Thyroid gland (tissue), 4 donors: ENCODE results near the gene CCNT2. TPM values are rescaled to one million over a fixed set of nuclear protein-coding genes. Genes with fewer than 3 reads are reported as not detected.
A peak's percentile ranks its signal among the peaks of the same experiment; 100 is the strongest.

ENCODE experiments used
- DNase-seq, 2 donors: peaks; one replicate each; pipeline ENCODE4 v3.0.0-alpha.2; 2019
- H3K27ac ChIP-seq, 3 donors: fragments of 200-600 bp; sonication (generic); 1 replicate in 2 of 3; 2 replicates in 1 of 3; pipeline ENCODE4 v1.5.1; 2016 to 2019; ENCODE audit warnings: mild to moderate bottlenecking in 1 of 3, moderate library complexity in 1 of 3
- H3K27me3 ChIP-seq: fragments of 200-600 bp; sonication (generic); one replicate; pipeline ENCODE4 v1.5.1; 2019
- H3K36me3 ChIP-seq, 2 donors: fragments of 200-600 bp; sonication (generic); one replicate each; pipeline ENCODE4 v1.5.1; 2016 to 2019
- H3K4me1 ChIP-seq, 2 donors: fragments of 200-600 bp; sonication (generic); one replicate each; pipeline ENCODE4 v1.5.1; 2017 to 2019
- H3K4me3 ChIP-seq, 3 donors: fragments of 200-600 bp; sonication (generic); replicated peaks in 1 of 3; 1 replicate in 2 of 3; 2 replicates in 1 of 3; pipeline ENCODE4 v1.5.1; 2016; ENCODE audit warnings: mild to moderate bottlenecking in 1 of 3
- H3K9me3 ChIP-seq: fragments of 200-600 bp; sonication (generic); one replicate; pipeline ENCODE4 v1.5.1; 2017
- CTCF ChIP-seq, 6 experiments: fragments of 200-600 bp in 3 of 6; fragments of 450-650 bp in 3 of 6; sonication (generic) in 3 of 6; IDR thresholded peaks; one replicate each; pipeline ENCODE4 v1.5.1; 2016 to 2019; ENCODE audit warnings: antibody characterized with exemption in 6 of 6, mild to moderate bottlenecking in 2 of 6, inconsistent platforms in 1 of 6, moderate library complexity in 1 of 6
- POLR2A ChIP-seq, 2 donors: fragments of 450-650 bp; IDR thresholded peaks; one replicate each; pipeline ENCODE4 v1.6.1; 2017; ENCODE audit warnings: antibody characterized with exemption in 2 of 2, mild to moderate bottlenecking in 2 of 2, moderate library complexity in 1 of 2
- WGBS, 2 donors: methylation state at CpG; one replicate each; pipeline ENCODE4 v1.1.5; 2017; 5-methylcytosine and 5-hydroxymethylcytosine counted together
- intact Hi-C: fragments of 100-400 bp; cut with DNase I; formaldehyde crosslinking; loops from one replicate; pipeline ENCODE4 v1.15.1; 2023
- total RNA-seq, 4 donors: library from RNA; depleted of rRNA; stranded (reverse); fragments of >200 nt; gene quantifications; one replicate each; pipeline ENCODE4 v1.2.3, GENCODE V29; 2016

CCNT2 gene
- total RNA-seq = 10 to 100 TPM; 40.1 to 81.8 (median 45.1) TPM

DNA sequence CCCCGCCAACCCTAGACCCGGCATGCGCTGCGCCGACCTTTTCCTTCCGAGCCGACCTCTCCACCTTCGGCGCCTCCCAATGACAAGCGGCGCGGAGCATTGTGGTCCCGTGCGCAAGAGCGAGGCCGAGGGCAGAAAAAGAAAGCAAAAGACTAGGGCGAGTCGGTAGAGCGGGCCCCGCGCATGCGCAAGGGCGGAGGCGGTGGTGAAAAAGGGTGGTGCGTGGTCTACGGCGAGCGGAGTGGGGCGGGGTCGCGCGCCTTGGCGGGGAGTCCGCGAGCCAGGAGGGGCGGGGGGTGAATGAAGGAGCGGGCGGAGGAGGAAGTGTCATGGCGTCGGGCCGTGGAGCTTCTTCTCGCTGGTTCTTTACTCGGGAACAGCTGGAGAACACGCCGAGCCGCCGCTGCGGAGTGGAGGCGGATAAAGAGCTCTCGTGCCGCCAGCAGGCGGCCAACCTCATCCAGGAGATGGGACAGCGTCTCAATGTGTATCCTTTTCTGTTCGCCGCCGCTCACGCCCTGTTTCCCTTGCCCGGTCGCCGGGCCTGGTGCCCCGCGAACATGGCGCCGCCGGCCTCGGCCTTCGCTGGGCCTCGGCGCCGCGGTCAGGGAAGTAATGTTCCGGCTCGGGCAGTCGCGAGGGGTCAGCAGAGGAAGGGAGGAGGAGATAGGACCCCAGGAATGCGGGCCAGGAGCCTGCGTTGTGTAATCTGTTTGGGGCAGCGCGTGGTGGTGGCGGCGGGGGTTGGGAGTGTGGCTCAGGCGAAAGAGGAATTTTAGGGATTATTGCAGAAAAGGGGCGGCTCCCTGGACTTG, at the start of gene CCNT2:
CCNT2 (plus strand) TSS at position 297 of the 815 bp plus-strand sequence; CDS start at position 330, 33 bp downstream.
- peaks cover 22 to 30% of the 10 kb centered on the region in 2 donors for H3K4me1 ChIP-seq
- intact Hi-C loops = no loop called here
- H3K27ac ChIP-seq = peak within 1 kb of the TSS; percentile 87 to 94 (median 94)
- H3K27me3 ChIP-seq = no peaks in the 10 kb centered on the region
- peak; percentile 98 to 99 for DNase-seq
- peak in 1 of 2 donors; percentile 55 for TF ChIP-seq POLR2A (IDR thresholded peaks at IDR 0.05)
- peak in 1 of 6 experiments; percentile 4 for TF ChIP-seq CTCF (IDR thresholded peaks at IDR 0.05)
- H3K9me3 ChIP-seq = no peaks in the 10 kb centered on the region
- 0 to 1% methylated on average over 42 to 50 of the region's 83 CpGs for WGBS, 2 donors
- no peaks in the 10 kb centered on the region for H3K36me3 ChIP-seq
- peak within 1 kb of the TSS; percentile 73 to 99 (median 95) for H3K4me3 ChIP-seq

GRCh38 chr2:134869946-134870736, 48.5 kb upstream of the CCNT2 start:
- no peak for DNase-seq
- no peaks in the 10 kb centered on the region for H3K27me3 ChIP-seq
- H3K27ac ChIP-seq = no peak overlapping the region
- intact Hi-C loops = no loop called here
- H3K4me3 ChIP-seq = no peak overlapping the region
- TF ChIP-seq CTCF (IDR thresholded peaks at IDR 0.05) (no peak), POLR2A (IDR thresholded peaks at IDR 0.05) (no peak)
- 87 to 93% methylated on average over 8 of the region's 8 CpGs for WGBS, 2 donors
- peaks cover 0 to 3% of the 10 kb centered on the region in 2 donors for H3K4me1 ChIP-seq
- H3K9me3 ChIP-seq = no peaks in the 10 kb centered on the region
- no peaks in the 10 kb centered on the region for H3K36me3 ChIP-seq

GRCh38 chr2:134873152-134873551, 45.5 kb upstream of the CCNT2 start:
- Histone ChIP-seq H3K36me3 (no peaks in the 10 kb centered on the region), H3K9me3 (no peaks in the 10 kb centered on the region), H3K27me3 (no peaks in the 10 kb centered on the region), H3K27ac (no peak overlapping the region), H3K4me1 (peaks cover 3 to 10% of the 10 kb centered on the region in 2 donors), H3K4me3 (no peak overlapping the region)
- DNase-seq = no peak
- TF ChIP-seq CTCF (IDR thresholded peaks at IDR 0.05) (no peak), POLR2A (IDR thresholded peaks at IDR 0.05) (no peak)
- 98 to 100% methylated on average over 2 of the region's 2 CpGs for WGBS, 2 donors
- intact Hi-C loops = no loop called here

DNA sequence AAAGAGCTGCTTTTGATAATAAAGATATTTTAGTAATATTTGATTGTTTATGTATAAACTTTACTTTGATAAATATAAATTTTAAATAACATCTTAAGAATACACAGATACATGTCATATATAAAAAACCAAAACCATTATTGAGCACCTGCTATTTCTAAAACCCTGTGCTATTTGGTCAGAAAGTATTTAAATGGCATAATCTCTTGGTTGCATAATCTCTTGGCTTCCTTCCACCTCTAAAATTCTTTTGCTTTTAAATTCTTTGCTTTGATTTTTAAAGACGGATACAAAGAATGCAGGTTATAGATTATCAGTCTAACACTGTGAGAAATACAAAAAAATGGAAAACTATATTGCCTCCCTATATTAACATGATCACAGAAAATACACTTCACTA, 43.3 kb upstream of the CCNT2 start:
- no peak overlapping the region for H3K27ac ChIP-seq
- intact Hi-C loops = no loop called here
- WGBS, 2 donors = 26 to 45% methylated on average over 1 of the region's 1 CpG
- H3K36me3 ChIP-seq = no peaks in the 10 kb centered on the region
- TF ChIP-seq CTCF (IDR thresholded peaks at IDR 0.05) (no peak), POLR2A (IDR thresholded peaks at IDR 0.05) (no peak)
- H3K4me3 ChIP-seq = no peak overlapping the region
- DNase-seq = no peak
- no peaks in the 10 kb centered on the region for H3K27me3 ChIP-seq
- H3K9me3 ChIP-seq = no peaks in the 10 kb centered on the region
- H3K4me1 ChIP-seq = peaks cover 3 to 10% of the 10 kb centered on the region in 2 donors

GRCh38 chr2:134882773-134883172, 35.8 kb upstream of the CCNT2 start:
- no peak for DNase-seq
- Histone ChIP-seq H3K4me1 (no peaks in the 10 kb centered on the region), H3K4me3 (no peak overlapping the region), H3K36me3 (no peaks in the 10 kb centered on the region), H3K9me3 (no peaks in the 10 kb centered on the region), H3K27ac (no peak overlapping the region), H3K27me3 (no peaks in the 10 kb centered on the region)
- intact Hi-C loops = no loop called here
- no peak for TF ChIP-seq POLR2A (IDR thresholded peaks at IDR 0.05)
- no peak for TF ChIP-seq CTCF (IDR thresholded peaks at IDR 0.05)
